Stimulated activated CD4-positive, alpha-beta T cell treated with anti-CD3 and anti-CD28 coated beads, TNF-alpha, amount 100 ng/mL, for 48 hours (primary cell): ENCODE data around the gene SMARCD2.
"Not testable (repeated sequence)": the region's sequence is repeated elsewhere in the genome, so short reads cannot be mapped to it uniquely, and the experiment has no call there.

Source experiments
- DNase-seq, 3 donors: peaks; one replicate each; pipeline ENCODE4 v3.0.0-alpha.2; 2020; ENCODE audit warnings: low read depth in 3 of 3

SMARCD2 gene

GRCh38 chr17:63805591-63805990 is 36.9 kb downstream of the SMARCD2 start:
- no peak for DNase-seq

- DNase-seq, result no peak
Observed at GRCh38 chr17:63804328-63804727, 38.2 kb downstream of the SMARCD2 start.

- no peak for DNase-seq
Observed at GRCh38 chr17:63800783-63801182, 41.7 kb downstream of the SMARCD2 start.

- DNase-seq, result no peak
Observed at GRCh38 chr17:63798572-63799106, 43.8 kb downstream of the SMARCD2 start.

GRCh38 chr17:63796375-63796774 is 46.1 kb downstream of the SMARCD2 start:
- DNase-seq, result not testable (repeated sequence)

- no peak for DNase-seq
Observed at GRCh38 chr17:63792055-63792729, 50.3 kb downstream of the SMARCD2 start.

- DNase-seq, result no peak
Observed at GRCh38 chr17:63790057-63790456, 52.4 kb downstream of the SMARCD2 start.

- no peak for DNase-seq
Observed at GRCh38 chr17:63786971-63787711, 55.3 kb downstream of the SMARCD2 start.

- no peak for DNase-seq
Observed at GRCh38 chr17:63786117-63786516, 56.4 kb downstream of the SMARCD2 start.

GRCh38 chr17:63785556-63785955 is 56.9 kb downstream of the SMARCD2 start:
- no peak for DNase-seq

GRCh38 chr17:63783522-63783921 is 59.0 kb downstream of the SMARCD2 start:
- no peak for DNase-seq
